ENCODE measurements around the gene ST6GAL1.

DNA sequence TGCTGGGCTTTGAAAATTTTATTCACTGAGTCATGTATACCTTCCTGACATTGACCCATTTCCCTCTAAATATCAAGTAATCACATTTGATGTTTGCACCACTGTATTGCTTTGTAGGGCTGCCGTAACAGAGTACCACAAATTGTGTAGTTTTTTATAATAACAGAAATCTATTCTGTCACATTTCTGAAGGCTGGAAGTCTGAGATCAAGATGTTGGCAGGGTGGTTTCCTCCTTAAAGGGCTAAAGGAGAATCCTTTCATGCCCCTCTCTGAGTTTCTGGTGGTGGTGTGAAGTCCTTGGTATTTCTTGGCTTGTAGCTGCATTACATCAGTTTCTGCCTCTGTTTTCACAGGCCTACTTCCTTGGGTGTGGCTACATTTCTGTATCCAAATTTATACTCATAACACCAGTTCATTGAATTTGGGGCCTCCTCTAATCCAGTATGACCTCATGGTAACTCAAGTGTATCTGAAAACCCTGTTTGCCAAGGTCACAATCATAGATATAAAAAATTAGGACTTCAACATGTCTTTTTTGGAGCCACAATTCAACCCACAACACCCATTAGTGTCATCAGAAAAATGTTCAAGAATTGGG is 29.1 kb upstream of the ST6GAL1 start:
- TF ChIP-seq, protein P1, sequence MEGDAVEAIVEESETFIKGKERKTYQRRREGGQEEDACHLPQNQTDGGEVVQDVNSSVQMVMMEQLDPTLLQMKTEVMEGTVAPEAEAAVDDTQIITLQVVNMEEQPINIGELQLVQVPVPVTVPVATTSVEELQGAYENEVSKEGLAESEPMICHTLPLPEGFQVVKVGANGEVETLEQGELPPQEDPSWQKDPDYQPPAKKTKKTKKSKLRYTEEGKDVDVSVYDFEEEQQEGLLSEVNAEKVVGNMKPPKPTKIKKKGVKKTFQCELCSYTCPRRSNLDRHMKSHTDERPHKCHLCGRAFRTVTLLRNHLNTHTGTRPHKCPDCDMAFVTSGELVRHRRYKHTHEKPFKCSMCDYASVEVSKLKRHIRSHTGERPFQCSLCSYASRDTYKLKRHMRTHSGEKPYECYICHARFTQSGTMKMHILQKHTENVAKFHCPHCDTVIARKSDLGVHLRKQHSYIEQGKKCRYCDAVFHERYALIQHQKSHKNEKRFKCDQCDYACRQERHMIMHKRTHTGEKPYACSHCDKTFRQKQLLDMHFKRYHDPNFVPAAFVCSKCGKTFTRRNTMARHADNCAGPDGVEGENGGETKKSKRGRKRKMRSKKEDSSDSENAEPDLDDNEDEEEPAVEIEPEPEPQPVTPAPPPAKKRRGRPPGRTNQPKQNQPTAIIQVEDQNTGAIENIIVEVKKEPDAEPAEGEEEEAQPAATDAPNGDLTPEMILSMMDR (conservative IDR thresholded peaks at IDR 0.05; ENCODE audit: low read depth in 2 of 2): no peak
- no peak for TF ChIP-seq EZH2 (IDR thresholded peaks at IDR 0.05; ENCODE audit: low read depth, unreplicated experiment)
- no peak for TF ChIP-seq CREB1 (CRISPR knock-in tag; IDR thresholded peaks at IDR 0.05; ENCODE audit: low read depth)
- no peak for TF ChIP-seq EZH2phosphoT487 (IDR thresholded peaks at IDR 0.05; ENCODE audit: unreplicated experiment)
- TF ChIP-seq, protein P2, sequence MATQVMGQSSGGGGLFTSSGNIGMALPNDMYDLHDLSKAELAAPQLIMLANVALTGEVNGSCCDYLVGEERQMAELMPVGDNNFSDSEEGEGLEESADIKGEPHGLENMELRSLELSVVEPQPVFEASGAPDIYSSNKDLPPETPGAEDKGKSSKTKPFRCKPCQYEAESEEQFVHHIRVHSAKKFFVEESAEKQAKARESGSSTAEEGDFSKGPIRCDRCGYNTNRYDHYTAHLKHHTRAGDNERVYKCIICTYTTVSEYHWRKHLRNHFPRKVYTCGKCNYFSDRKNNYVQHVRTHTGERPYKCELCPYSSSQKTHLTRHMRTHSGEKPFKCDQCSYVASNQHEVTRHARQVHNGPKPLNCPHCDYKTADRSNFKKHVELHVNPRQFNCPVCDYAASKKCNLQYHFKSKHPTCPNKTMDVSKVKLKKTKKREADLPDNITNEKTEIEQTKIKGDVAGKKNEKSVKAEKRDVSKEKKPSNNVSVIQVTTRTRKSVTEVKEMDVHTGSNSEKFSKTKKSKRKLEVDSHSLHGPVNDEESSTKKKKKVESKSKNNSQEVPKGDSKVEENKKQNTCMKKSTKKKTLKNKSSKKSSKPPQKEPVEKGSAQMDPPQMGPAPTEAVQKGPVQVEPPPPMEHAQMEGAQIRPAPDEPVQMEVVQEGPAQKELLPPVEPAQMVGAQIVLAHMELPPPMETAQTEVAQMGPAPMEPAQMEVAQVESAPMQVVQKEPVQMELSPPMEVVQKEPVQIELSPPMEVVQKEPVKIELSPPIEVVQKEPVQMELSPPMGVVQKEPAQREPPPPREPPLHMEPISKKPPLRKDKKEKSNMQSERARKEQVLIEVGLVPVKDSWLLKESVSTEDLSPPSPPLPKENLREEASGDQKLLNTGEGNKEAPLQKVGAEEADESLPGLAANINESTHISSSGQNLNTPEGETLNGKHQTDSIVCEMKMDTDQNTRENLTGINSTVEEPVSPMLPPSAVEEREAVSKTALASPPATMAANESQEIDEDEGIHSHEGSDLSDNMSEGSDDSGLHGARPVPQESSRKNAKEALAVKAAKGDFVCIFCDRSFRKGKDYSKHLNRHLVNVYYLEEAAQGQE (IDR thresholded peaks at IDR 0.05; ENCODE audit: unreplicated experiment): no peak
- TF ChIP-seq POLR2AphosphoS5 (IDR thresholded peaks at IDR 0.05; ENCODE audit: low read depth): no peak
- TF ChIP-seq, protein P3, sequence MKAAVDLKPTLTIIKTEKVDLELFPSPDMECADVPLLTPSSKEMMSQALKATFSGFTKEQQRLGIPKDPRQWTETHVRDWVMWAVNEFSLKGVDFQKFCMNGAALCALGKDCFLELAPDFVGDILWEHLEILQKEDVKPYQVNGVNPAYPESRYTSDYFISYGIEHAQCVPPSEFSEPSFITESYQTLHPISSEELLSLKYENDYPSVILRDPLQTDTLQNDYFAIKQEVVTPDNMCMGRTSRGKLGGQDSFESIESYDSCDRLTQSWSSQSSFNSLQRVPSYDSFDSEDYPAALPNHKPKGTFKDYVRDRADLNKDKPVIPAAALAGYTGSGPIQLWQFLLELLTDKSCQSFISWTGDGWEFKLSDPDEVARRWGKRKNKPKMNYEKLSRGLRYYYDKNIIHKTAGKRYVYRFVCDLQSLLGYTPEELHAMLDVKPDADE (IDR thresholded peaks at IDR 0.05): no peak
- no peak for TF ChIP-seq ZNF114 (CRISPR knock-in tag; IDR thresholded peaks at IDR 0.05)
- no peak for TF ChIP-seq ZNF331 (CRISPR knock-in tag; IDR thresholded peaks at IDR 0.05; ENCODE audit: low read depth)
